GM12864 (cell line): ENCODE measurements around the gene KCTD8.

Experiments
- DNase-seq: peaks from one replicate; pipeline ENCODE4 v3.0.0-alpha.2; 2011; ENCODE audit warnings: low read depth
- H3K4me3 ChIP-seq: 2 replicates; pipeline ENCODE4 v1.5.1; 2011; ENCODE audit warnings: mild to moderate bottlenecking, low read depth, low read length, control low read depth
- TF ChIP-seq, protein P1 (sequence below): IDR thresholded peaks from 2 replicates; pipeline ENCODE4 v1.5.1; 2011; ENCODE audit warnings: low read depth, mild to moderate bottlenecking, moderate library complexity, low read length, control low read depth, inconsistent platforms; ENCODE audit errors: missing control alignments

The KCTD8 gene

GRCh38 chr4:44422912-44423311 lies 25.7 kb downstream of the KCTD8 start:
- DNase-seq = no peak
- no peak overlapping the region for H3K4me3 ChIP-seq
- TF ChIP-seq, protein P1, sequence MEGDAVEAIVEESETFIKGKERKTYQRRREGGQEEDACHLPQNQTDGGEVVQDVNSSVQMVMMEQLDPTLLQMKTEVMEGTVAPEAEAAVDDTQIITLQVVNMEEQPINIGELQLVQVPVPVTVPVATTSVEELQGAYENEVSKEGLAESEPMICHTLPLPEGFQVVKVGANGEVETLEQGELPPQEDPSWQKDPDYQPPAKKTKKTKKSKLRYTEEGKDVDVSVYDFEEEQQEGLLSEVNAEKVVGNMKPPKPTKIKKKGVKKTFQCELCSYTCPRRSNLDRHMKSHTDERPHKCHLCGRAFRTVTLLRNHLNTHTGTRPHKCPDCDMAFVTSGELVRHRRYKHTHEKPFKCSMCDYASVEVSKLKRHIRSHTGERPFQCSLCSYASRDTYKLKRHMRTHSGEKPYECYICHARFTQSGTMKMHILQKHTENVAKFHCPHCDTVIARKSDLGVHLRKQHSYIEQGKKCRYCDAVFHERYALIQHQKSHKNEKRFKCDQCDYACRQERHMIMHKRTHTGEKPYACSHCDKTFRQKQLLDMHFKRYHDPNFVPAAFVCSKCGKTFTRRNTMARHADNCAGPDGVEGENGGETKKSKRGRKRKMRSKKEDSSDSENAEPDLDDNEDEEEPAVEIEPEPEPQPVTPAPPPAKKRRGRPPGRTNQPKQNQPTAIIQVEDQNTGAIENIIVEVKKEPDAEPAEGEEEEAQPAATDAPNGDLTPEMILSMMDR = no peak

GRCh38 chr4:44421330-44422065 lies 27.1 kb downstream of the KCTD8 start:
- TF ChIP-seq, protein P1 = no peak
- no peak overlapping the region for H3K4me3 ChIP-seq
- DNase-seq = no peak

DNA sequence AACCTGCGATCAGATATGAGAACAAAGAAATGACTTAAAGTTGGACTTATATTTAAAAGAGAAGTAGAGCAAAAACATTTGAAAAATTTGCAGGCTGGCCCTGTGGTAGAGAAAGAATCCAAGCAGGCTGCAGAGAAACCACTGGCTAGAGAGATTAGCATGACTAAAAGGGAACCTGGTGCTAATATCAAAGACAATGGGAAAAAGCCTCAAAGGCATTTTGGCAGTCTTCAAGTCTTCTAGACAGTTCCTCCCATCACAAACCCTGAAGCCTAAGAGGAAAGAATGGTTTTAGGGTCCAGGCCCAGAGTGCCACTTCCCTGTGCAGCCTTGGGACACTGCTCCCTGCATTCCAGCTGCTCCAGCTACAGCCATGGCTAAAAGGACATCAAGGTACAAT lies 33.4 kb downstream of the KCTD8 start:
- H3K4me3 ChIP-seq = no peak overlapping the region
- no peak for DNase-seq
- TF ChIP-seq, protein P1 = no peak

GRCh38 chr4:44368413-44369167 lies 80.0 kb downstream of the KCTD8 start:
- no peak overlapping the region for H3K4me3 ChIP-seq
- TF ChIP-seq, protein P1 = no peak
- DNase-seq = no peak

DNA sequence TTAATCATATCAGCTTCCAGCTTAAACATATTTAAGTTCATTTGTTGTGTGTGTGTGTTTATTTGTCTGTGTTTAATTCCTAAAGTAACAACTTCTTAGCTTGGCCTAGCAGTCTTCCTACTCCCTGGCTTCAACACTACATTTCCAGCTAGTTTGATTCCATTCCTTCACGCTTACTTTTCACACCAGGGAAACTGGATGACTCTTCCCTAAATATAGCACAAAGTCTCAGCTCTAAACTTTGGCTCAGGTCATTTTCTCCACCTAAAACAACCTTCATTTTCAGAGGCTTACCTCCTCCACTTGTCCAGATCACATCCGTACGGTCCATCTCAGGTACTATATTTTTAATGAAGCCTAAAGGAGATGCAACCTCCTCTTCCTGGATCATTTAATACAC lies 94.4 kb downstream of the KCTD8 start:
- no peak for DNase-seq
- TF ChIP-seq, protein P1 = no peak
- H3K4me3 ChIP-seq = no peak overlapping the region

- no peak overlapping the region for H3K4me3 ChIP-seq
- no peak for DNase-seq
- TF ChIP-seq, protein P1 = no peak
Measured at GRCh38 chr4:44351069-44351468, 97.5 kb downstream of the KCTD8 start.

DNA sequence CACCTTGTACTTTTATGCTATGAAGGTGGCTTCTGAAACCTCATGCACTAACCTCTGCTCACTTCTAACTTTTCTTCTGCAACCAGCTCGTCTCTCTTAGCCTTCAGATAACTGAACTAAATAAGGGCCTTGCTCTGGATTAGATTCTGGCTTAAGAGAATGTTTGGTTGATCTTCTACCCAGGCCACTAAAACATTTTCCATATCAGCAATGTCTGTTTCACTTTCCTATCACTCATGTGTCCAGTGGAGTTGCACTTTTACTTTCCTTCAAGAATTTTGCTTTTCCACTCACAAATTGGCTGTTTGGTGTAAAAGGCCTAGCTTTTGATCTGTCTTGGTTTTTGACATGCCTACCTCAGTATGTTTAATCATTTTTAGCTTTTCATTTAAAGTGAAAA lies 105.8 kb downstream of the KCTD8 start:
- no peak for DNase-seq
- TF ChIP-seq, protein P1 = no peak
- H3K4me3 ChIP-seq = no peak overlapping the region
